ENCODE results near the gene TM4SF1.

The TM4SF1 gene

GRCh38 chr3:149373235-149374125, 4.0 kb downstream of the TM4SF1 start:
- DNase-seq = no peak

- DNase-seq = no peak
Observed at GRCh38 chr3:149371723-149372114, 5.7 kb downstream of the TM4SF1 start.

GRCh38 chr3:149371001-149371722, 6.3 kb downstream of the TM4SF1 start:
- DNase-seq = no peak

GRCh38 chr3:149369991-149370866, 7.2 kb downstream of the TM4SF1 start:
- DNase-seq = no peak

- no peak for DNase-seq
Observed at GRCh38 chr3:149368674-149369497, 8.6 kb downstream of the TM4SF1 start.

GRCh38 chr3:149368201-149368673, 9.2 kb downstream of the TM4SF1 start:
- DNase-seq = no peak

- no peak for DNase-seq
Observed at GRCh38 chr3:149366941-149367840, 10.3 kb downstream of the TM4SF1 start.

GRCh38 chr3:149366031-149366430, 11.4 kb downstream of the TM4SF1 start:
- DNase-seq = no peak

- no peak for DNase-seq
Observed at GRCh38 chr3:149364624-149365023, 12.8 kb downstream of the TM4SF1 start.

- no peak for DNase-seq
Observed at GRCh38 chr3:149363053-149363452, 14.4 kb downstream of the TM4SF1 start.

GRCh38 chr3:149362366-149362765, 15.1 kb downstream of the TM4SF1 start:
- DNase-seq = no peak

GRCh38 chr3:149356630-149357029, 20.8 kb downstream of the TM4SF1 start:
- DNase-seq = no peak

GRCh38 chr3:149356044-149356592, 21.3 kb downstream of the TM4SF1 start:
- no peak for DNase-seq

- no peak for DNase-seq
Observed at GRCh38 chr3:149353581-149354184, 23.8 kb downstream of the TM4SF1 start.

GRCh38 chr3:149352556-149352955, 24.9 kb downstream of the TM4SF1 start:
- DNase-seq = peak; percentile 28

GRCh38 chr3:149343951-149344350, 33.5 kb downstream of the TM4SF1 start:
- no peak for DNase-seq

- no peak for DNase-seq
Observed at GRCh38 chr3:149342413-149343380, 34.8 kb downstream of the TM4SF1 start.

- DNase-seq = peak; percentile 85
Observed at GRCh38 chr3:149340310-149340933, 37.0 kb downstream of the TM4SF1 start.
